Measurements from ENCODE around the gene PRKD1. TPM values are rescaled to one million over a fixed set of nuclear protein-coding genes. Genes with fewer than 3 reads are reported as not detected.

The PRKD1 gene
- total and polyA plus RNA-seq, 2 donors (not counting 1 experiment from before 2014, with no cell fraction given), result 0.03 to 4.3 TPM

- H3K36me3 ChIP-seq (replicated peaks in 1 of 2; ENCODE audit: control extremely low read depth in 1 of 2, control insufficient read depth in 1 of 2, extremely low read depth in 1 of 2, insufficient read depth in 2 of 2, low read length in 1 of 2), result no peaks in the 10 kb centered on the region
- peaks cover 0 to 4% (median 0%) of the 10 kb centered on the region in 3 donors for H3K9me3 ChIP-seq (ENCODE audit: control extremely low read depth in 1 of 3, control insufficient read depth in 2 of 3, insufficient read depth in 1 of 3, low read length in 2 of 3)
- ChIA-PET POLR2A (no interaction called here), CTCF (no interaction called here)
- peaks cover 4% of the 10 kb centered on the region for H3K9me3 Mint-ChIP-seq (ENCODE audit: insufficient read depth)
- no peak overlapping the region for H3K4me3 Mint-ChIP-seq
- H3K4me1 ChIP-seq (ENCODE audit: control insufficient read depth in 2 of 2, insufficient read depth in 2 of 2, low read length in 2 of 2), result no peaks in the 10 kb centered on the region
- DNase-seq (no peak), ATAC-seq (ENCODE audit: low read depth) (no peak)
- WGBS (ENCODE audit: insufficient coverage), result 84% methylated on average over 2 of the region's 2 CpGs
- no peak overlapping the region for H3K4me3 ChIP-seq (ENCODE audit: control extremely low read depth in 1 of 5, extremely low read depth in 1 of 5, insufficient read depth in 1 of 5, low read depth in 2 of 5, low read length in 4 of 5)
- H4K20me1 ChIP-seq (ENCODE audit: control insufficient read depth, insufficient read depth, low read length, poor library complexity, severe bottlenecking), result no peaks in the 10 kb centered on the region
- H3K4me1 Mint-ChIP-seq, result no peaks in the 10 kb centered on the region
- no peaks in the 10 kb centered on the region for H3K27me3 ChIP-seq (replicated peaks in 1 of 4; ENCODE audit: control extremely low read depth in 1 of 4, control insufficient read depth in 3 of 4, insufficient read depth in 4 of 4, low read length in 3 of 4)
- H2AFZ ChIP-seq (ENCODE audit: insufficient read depth, low read depth, low read length, poor library complexity, severe bottlenecking), result no peak overlapping the region
- H3K4me2 ChIP-seq (replicated peaks; ENCODE audit: low read depth, low read length, poor library complexity, severe bottlenecking), result no peak overlapping the region
- no peaks in the 10 kb centered on the region for H3K79me2 ChIP-seq (ENCODE audit: control insufficient read depth, insufficient read depth, low read length)
- intact Hi-C loops (cut with micrococcal nuclease), result no loop called here
- H3K27me3 Mint-ChIP-seq, result no peaks in the 10 kb centered on the region
- TF ChIP-seq CTCF (IDR thresholded peaks at IDR 0.05) (no peak), EZH2 (IDR thresholded peaks at IDR 0.05; ENCODE audit: borderline replicate concordance, insufficient read depth, low read depth, low read length, poor library complexity, severe bottlenecking) (no peak)
- H3K27ac ChIP-seq (ENCODE audit: low read length in 2 of 2), result no peak overlapping the region
- no peak overlapping the region for H3K27ac Mint-ChIP-seq
- H3K9ac ChIP-seq (ENCODE audit: low read length), result no peak overlapping the region
These were observed 239.8 kb downstream of the PRKD1 start for GRCh38 chr14:29687866-29688265.

- H3K27ac Mint-ChIP-seq, result no peak overlapping the region
- H3K27ac ChIP-seq (ENCODE audit: low read length in 2 of 2), result no peak overlapping the region
- TF ChIP-seq EZH2 (IDR thresholded peaks at IDR 0.05; ENCODE audit: borderline replicate concordance, insufficient read depth, low read depth, low read length, poor library complexity, severe bottlenecking) (no peak), CTCF (IDR thresholded peaks at IDR 0.05) (no peak)
- no peaks in the 10 kb centered on the region for H3K27me3 ChIP-seq (replicated peaks in 1 of 4; ENCODE audit: control extremely low read depth in 1 of 4, control insufficient read depth in 3 of 4, insufficient read depth in 4 of 4, low read length in 3 of 4)
- H3K4me1 Mint-ChIP-seq, result no peaks in the 10 kb centered on the region
- H3K79me2 ChIP-seq (ENCODE audit: control insufficient read depth, insufficient read depth, low read length), result no peaks in the 10 kb centered on the region
- H3K4me3 Mint-ChIP-seq, result no peak overlapping the region
- no peaks in the 10 kb centered on the region for H3K4me1 ChIP-seq (ENCODE audit: control insufficient read depth in 2 of 2, insufficient read depth in 2 of 2, low read length in 2 of 2)
- no peak overlapping the region for H3K4me2 ChIP-seq (replicated peaks; ENCODE audit: low read depth, low read length, poor library complexity, severe bottlenecking)
- H3K9ac ChIP-seq (ENCODE audit: low read length), result no peak overlapping the region
- H4K20me1 ChIP-seq (ENCODE audit: control insufficient read depth, insufficient read depth, low read length, poor library complexity, severe bottlenecking), result no peaks in the 10 kb centered on the region
- DNase-seq (no peak), ATAC-seq (ENCODE audit: low read depth) (no peak)
- no peaks in the 10 kb centered on the region for H3K27me3 Mint-ChIP-seq
- H3K9me3 ChIP-seq (ENCODE audit: control extremely low read depth in 1 of 3, control insufficient read depth in 2 of 3, insufficient read depth in 1 of 3, low read length in 2 of 3), result peaks cover 0 to 4% (median 0%) of the 10 kb centered on the region in 3 donors
- no peaks in the 10 kb centered on the region for H3K36me3 ChIP-seq (replicated peaks in 1 of 2; ENCODE audit: control extremely low read depth in 1 of 2, control insufficient read depth in 1 of 2, extremely low read depth in 1 of 2, insufficient read depth in 2 of 2, low read length in 1 of 2)
- ChIA-PET POLR2A (no interaction called here), CTCF (no interaction called here)
- H2AFZ ChIP-seq (ENCODE audit: insufficient read depth, low read depth, low read length, poor library complexity, severe bottlenecking), result no peak overlapping the region
- intact Hi-C loops (cut with micrococcal nuclease), result no loop called here
- peaks cover 4% of the 10 kb centered on the region for H3K9me3 Mint-ChIP-seq (ENCODE audit: insufficient read depth)
- 100% methylated on average over 1 of the region's 5 CpGs for WGBS (ENCODE audit: insufficient coverage)
- H3K4me3 ChIP-seq (ENCODE audit: control extremely low read depth in 1 of 5, extremely low read depth in 1 of 5, insufficient read depth in 1 of 5, low read depth in 2 of 5, low read length in 4 of 5), result no peak overlapping the region
These were observed 240.4 kb downstream of the PRKD1 start for GRCh38 chr14:29687071-29687765.
